Gastrocnemius medialis (tissue), 4 donors: ENCODE data around the gene SORL1. TPM values are rescaled to one million over a fixed set of nuclear protein-coding genes. Genes with fewer than 3 reads are reported as not detected.
A peak's percentile ranks its signal among the peaks of the same experiment; 100 is the strongest.

Experiments used
- ATAC-seq, 2 donors: fragments of 150-250 bp; one replicate each; pipeline ENCODE4 v1.9.1; 2016
- DNase-seq, 2 donors: peaks; one replicate each; pipeline ENCODE4 v3.0.0-alpha.2; 2019
- H3K27ac ChIP-seq, 4 donors: fragments of 200-600 bp; sonication (generic); 1 replicate in 1 of 4; 2 replicates in 3 of 4; pipeline ENCODE4 v1.5.1; 2016 to 2018; ENCODE audit warnings: mild to moderate bottlenecking in 2 of 4, moderate library complexity in 1 of 4
- H3K27me3 ChIP-seq, 3 donors: fragments of 200-600 bp; sonication (generic) in 2 of 3; 1 replicate in 1 of 3; 2 replicates in 2 of 3; pipeline versions ENCODE4 v1.5.1 to v1.6.0; 2016 to 2019; ENCODE audit warnings: mild to moderate bottlenecking in 1 of 3, moderate library complexity in 1 of 3
- H3K36me3 ChIP-seq, 2 donors: fragments of 200-600 bp; sonication (generic) in 1 of 2; one replicate each; pipeline ENCODE4 v1.5.1; 2017 to 2018
- H3K4me1 ChIP-seq, 2 donors: fragments of 200-600 bp; sonication (generic) in 1 of 2; one replicate each; pipeline ENCODE4 v1.5.1; 2016 to 2017; ENCODE audit warnings: mild to moderate bottlenecking in 2 of 2
- H3K4me3 ChIP-seq, 4 donors: fragments of 200-600 bp; sonication (generic) in 3 of 4; 1 replicate in 1 of 4; 2 replicates in 3 of 4; pipeline ENCODE4 v1.5.1; 2016 to 2019; ENCODE audit warnings: mild to moderate bottlenecking in 2 of 4
- H3K9me3 ChIP-seq, 3 donors: fragments of 200-600 bp; sonication (generic) in 2 of 3; 1 replicate in 1 of 3; 2 replicates in 2 of 3; pipeline ENCODE4 v1.5.1; 2016 to 2019
- CTCF ChIP-seq, 5 experiments: fragments of 450-650 bp in 3 of 5; fragments of 200-600 bp in 2 of 5; sonication (generic) in 2 of 5; IDR thresholded peaks in 4 of 5; conservative IDR thresholded peaks in 1 of 5; 1 replicate in 4 of 5; 2 replicates in 1 of 5; pipeline ENCODE4 v1.5.1; 2016 to 2019; ENCODE audit warnings: antibody characterized with exemption in 5 of 5, mild to moderate bottlenecking in 3 of 5, moderate library complexity in 3 of 5
- POLR2A ChIP-seq, 2 donors: fragments of 450-650 bp; IDR thresholded peaks; one replicate each; pipeline ENCODE4 v1.6.1; 2017; ENCODE audit warnings: antibody characterized with exemption in 2 of 2, mild to moderate bottlenecking in 2 of 2, moderate library complexity in 2 of 2
- in situ Hi-C, 4 donors: fragments of 200-750 bp; cut with MboI; loops; one replicate each; pipeline versions ENCODE4 v1.15.0 to v1.8.0; 2017; ENCODE audit warnings: low sequenced_read_pairs in 4 of 4
- intact Hi-C: fragments of 100-400 bp; cut with DNase I; formaldehyde crosslinking; loops from one replicate; pipeline ENCODE4 v1.15.1; 2023; ENCODE audit warnings: low total_unique reads
- total RNA-seq, 4 donors: library from RNA; depleted of rRNA; stranded (reverse); fragments of >200 nt; gene quantifications; one replicate each; pipeline versions ENCODE4 v1.1.0 to v1.2.3, GENCODE V29; 2016

SORL1 gene
- total RNA-seq, 4 donors from 2014 or later, result 0.78 to 2.7 (median 2.3) TPM

GRCh38 chr11:121417055-121417551 is 35.0 kb upstream of the SORL1 start:
- peaks cover 4% of the 10 kb centered on the region in 2 donors for H3K4me1 ChIP-seq
- ATAC-seq, result peak; percentile 66 to 78
- no peaks in the 10 kb centered on the region for H3K27me3 ChIP-seq
- TF ChIP-seq CTCF (IDR thresholded peaks at IDR 0.05 in 4 of 5, conservative IDR thresholded peaks at IDR 0.05 in 1 of 5) (no peak), POLR2A (IDR thresholded peaks at IDR 0.05) (no peak)
- no peaks in the 10 kb centered on the region for H3K36me3 ChIP-seq
- in situ Hi-C loops (no loop called here), intact Hi-C loops (no loop called here)
- no peak overlapping the region for H3K4me3 ChIP-seq
- no peak overlapping the region for H3K27ac ChIP-seq
- DNase-seq, result peak; percentile 66 to 68
- no peaks in the 10 kb centered on the region for H3K9me3 ChIP-seq

- DNase-seq, result no peak
- in situ Hi-C loops, result no loop called here
- H3K27ac ChIP-seq, result no peak overlapping the region
- no peaks in the 10 kb centered on the region for H3K9me3 ChIP-seq
- H3K4me1 ChIP-seq, result peaks cover 4% of the 10 kb centered on the region in 2 donors
- no peaks in the 10 kb centered on the region for H3K36me3 ChIP-seq
- no peak for TF ChIP-seq CTCF (IDR thresholded peaks at IDR 0.05 in 4 of 5, conservative IDR thresholded peaks at IDR 0.05 in 1 of 5)
- TF ChIP-seq POLR2A (IDR thresholded peaks at IDR 0.05), result no peak
- no peak for ATAC-seq
- intact Hi-C loops, result no loop called here
- no peaks in the 10 kb centered on the region for H3K27me3 ChIP-seq
- H3K4me3 ChIP-seq, result no peak overlapping the region
These were observed 34.5 kb upstream of the SORL1 start for GRCh38 chr11:121417607-121418006.

GRCh38 chr11:121418625-121419114 is 33.4 kb upstream of the SORL1 start:
- H3K4me3 ChIP-seq, result no peak overlapping the region
- no peaks in the 10 kb centered on the region for H3K27me3 ChIP-seq
- intact Hi-C loops, result no loop called here
- in situ Hi-C loops, result no loop called here
- DNase-seq, result peak in 1 of 2 donors; percentile 33
- ATAC-seq, result peak in 1 of 2 donors; percentile 18
- no peak for TF ChIP-seq CTCF (IDR thresholded peaks at IDR 0.05 in 4 of 5, conservative IDR thresholded peaks at IDR 0.05 in 1 of 5)
- H3K9me3 ChIP-seq, result no peaks in the 10 kb centered on the region
- peaks cover 4% of the 10 kb centered on the region in 2 donors for H3K4me1 ChIP-seq
- H3K27ac ChIP-seq, result no peak overlapping the region
- no peaks in the 10 kb centered on the region for H3K36me3 ChIP-seq

GRCh38 chr11:121419836-121420235 is 32.3 kb upstream of the SORL1 start:
- TF ChIP-seq POLR2A (IDR thresholded peaks at IDR 0.05) (no peak), CTCF (IDR thresholded peaks at IDR 0.05 in 4 of 5, conservative IDR thresholded peaks at IDR 0.05 in 1 of 5) (no peak)
- H3K4me1 ChIP-seq, result peaks cover 4% of the 10 kb centered on the region in 2 donors
- H3K9me3 ChIP-seq, result no peaks in the 10 kb centered on the region
- H3K27me3 ChIP-seq, result no peaks in the 10 kb centered on the region
- DNase-seq (no peak), ATAC-seq (no peak)
- intact Hi-C loops, result no loop called here
- in situ Hi-C loops, result no loop called here
- H3K27ac ChIP-seq, result no peak overlapping the region
- H3K36me3 ChIP-seq, result no peaks in the 10 kb centered on the region
- H3K4me3 ChIP-seq, result no peak overlapping the region

- Histone ChIP-seq H3K27ac (no peak overlapping the region), H3K9me3 (no peaks in the 10 kb centered on the region), H3K4me1 (peaks cover 4% of the 10 kb centered on the region in 2 donors), H3K36me3 (no peaks in the 10 kb centered on the region), H3K4me3 (no peak overlapping the region), H3K27me3 (no peaks in the 10 kb centered on the region)
- ATAC-seq, result no peak
- intact Hi-C loops (no loop called here), in situ Hi-C loops (no loop called here)
- no peak for DNase-seq
- TF ChIP-seq CTCF (IDR thresholded peaks at IDR 0.05 in 4 of 5, conservative IDR thresholded peaks at IDR 0.05 in 1 of 5) (no peak), POLR2A (IDR thresholded peaks at IDR 0.05) (no peak)
These were observed 31.7 kb upstream of the SORL1 start for GRCh38 chr11:121420398-121420797.
